ENCODE results near the gene KLRB1.
A peak's percentile ranks its signal among the peaks of the same experiment; 100 is the strongest.

The KLRB1 gene

DNA sequence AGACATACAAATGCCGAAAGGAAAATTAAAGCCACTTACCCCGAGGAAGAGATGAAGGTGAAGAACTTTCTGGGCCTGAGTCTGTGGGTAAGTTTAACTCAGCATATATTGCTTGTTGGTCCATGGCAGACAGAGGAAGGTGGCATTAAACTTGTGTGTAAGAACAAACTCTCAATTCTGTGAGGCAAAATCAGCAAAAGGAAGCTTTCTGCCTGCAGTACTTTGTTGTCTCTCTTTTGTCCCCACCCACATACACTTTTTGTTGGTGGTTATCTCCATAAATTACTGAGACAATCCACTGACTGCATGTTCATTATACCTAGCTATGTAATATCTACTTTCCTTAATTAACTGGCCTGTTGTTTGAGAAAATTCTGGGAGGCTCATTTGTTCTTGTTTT lies at the start of gene KLRB1:
TSS of gene KLRB1 (minus strand) at position 201 of the 400 bp plus-strand sequence. CDS start at position 124, 77 bp downstream.
- no peak for DNase-seq

DNA sequence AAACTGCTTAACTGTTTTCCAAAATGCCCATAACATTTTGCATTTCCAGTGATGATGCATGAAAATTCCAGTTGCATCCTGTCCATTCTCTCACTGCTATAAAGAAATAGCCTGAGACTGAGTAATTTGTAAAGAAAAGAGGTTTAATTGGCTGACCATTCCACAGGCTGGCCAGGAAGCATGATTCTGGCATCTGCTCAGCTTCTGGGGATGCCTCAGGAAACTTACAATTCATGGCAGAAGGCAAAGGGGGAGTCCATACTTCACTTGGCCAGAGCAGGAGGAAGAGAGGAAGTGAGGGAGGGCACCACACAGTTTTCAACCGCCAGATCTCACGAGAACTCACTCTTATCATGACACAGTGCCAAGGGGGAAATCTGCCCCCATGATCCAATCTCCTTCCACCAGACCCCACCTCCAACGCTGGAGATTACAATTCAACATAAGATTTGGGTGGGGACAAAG lies 43.6 kb upstream of the KLRB1 start:
- no peak for DNase-seq

DNA sequence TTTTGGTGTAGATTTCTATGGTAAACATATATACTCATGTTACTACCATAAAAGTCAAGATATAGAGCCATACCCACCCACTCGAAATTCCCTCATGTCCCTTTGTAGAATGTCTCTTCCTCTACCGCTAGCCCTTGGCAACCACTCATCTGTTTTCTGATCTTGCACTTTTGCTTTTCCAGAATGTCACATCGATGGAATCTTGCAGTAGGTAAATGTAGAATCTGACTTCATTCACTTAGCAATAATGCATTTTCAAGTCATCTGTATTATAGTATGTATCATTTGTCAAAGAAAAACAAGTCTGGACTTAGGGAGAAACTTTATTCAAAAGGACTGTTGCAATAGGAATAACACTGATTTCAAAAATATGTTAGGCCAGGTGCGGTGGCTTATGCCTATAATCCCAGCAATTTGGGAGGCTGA lies 42.4 kb upstream of the KLRB1 start:
- no peak for DNase-seq

DNA sequence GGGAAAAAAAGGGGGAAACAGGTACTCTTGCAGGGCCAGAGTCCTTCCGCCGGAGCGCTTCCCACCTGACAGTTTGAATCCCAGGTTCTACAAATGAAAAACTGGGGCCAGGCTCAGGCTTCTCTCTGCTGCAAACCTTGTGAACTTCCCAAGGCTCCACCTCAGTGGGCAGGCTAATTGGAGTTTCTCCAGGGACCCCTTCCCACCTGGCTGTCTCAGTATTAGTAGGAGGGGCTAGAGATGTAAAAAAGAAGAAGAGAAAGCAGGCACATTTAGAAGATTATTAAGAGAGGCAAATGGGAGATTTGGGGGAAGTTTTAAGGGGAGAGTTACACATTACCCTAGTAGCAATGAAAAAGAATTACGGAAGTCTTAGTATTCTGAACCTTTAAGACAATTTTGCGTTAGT lies 41.8 kb upstream of the KLRB1 start:
- no peak for DNase-seq

DNA sequence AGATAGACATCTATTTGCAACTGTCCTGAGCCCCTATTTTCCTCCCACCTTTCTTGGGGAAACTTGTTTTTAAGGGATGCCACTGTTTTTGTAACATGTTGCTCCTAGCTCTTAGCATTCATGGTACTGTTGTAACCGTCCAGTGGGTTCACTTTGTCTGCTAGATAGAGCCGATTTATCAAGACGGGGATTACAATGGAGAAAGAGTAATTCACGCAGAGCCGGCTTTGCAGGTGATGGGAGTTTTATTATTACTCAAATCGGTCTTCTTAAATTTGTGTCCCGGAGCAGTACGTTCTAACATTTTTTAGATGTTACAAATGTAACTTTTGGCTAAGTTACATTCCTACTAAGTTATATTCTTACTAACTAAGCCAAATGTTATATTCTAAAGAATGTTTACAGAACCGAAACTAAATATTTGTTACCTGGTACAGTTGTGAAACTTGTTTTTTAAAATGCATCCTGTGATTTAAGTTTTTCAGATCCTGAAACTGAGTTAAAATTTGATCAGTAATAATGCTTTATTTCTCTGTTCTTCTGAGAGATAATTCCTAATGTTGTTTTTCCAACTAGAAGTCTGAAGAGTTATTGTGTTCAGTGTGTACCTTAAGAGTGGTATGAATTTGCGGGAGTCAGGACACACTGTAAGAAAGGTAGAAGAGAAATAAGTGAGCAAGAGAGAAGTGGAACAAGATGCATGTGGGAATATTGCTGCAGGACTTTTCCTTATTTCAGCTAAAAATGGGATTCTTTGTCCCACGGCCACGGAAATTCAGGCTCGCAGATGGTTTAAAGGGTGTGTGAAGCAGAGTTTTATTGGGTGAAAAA lies 41.2 kb upstream of the KLRB1 start:
- DNase-seq, result no peak

DNA sequence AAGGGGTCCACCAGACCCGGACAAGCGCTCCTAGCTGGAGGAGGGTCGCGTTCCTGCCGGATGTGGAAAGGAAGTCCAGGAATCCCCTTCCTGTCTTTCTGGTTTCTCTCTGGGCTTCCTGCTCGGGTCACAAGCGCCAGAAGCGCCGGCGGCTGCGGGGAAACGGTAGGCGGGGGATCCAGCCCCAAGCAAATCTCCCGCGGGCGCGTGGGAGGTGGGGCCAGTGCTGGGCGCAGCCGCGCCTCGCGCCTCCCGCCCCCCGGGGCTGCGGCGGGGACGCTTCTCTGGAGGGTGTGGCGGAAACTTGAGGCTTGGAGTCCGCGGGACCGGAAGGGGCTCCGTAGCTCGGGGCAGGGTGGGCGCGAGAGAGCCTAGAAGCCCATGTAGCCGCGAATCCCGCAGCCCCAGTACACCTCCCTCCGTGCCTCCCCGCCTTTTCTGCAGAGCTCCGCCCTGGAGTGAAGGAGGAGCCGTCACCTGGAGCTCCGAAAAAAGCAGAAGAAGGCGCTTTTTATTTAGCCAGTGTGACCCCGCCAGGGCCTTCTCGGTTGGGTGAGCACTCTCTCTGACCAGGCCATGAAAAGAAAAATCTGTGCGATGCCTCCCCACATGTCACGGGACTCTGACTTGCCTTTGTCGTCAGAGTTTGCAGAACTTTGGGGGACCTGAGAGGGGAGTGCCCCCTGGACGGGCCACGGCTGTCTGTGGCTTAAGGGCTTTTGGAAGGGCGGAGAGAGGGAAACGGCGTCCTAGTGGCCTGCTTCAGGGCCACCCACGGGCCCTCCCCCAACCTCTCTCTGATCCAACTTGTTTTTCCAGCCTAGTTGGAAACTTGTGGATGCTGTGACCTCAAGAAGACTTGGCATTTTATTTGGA lies 40.3 kb upstream of the KLRB1 start:
- DNase-seq, result peak; percentile 77 to 91

DNA sequence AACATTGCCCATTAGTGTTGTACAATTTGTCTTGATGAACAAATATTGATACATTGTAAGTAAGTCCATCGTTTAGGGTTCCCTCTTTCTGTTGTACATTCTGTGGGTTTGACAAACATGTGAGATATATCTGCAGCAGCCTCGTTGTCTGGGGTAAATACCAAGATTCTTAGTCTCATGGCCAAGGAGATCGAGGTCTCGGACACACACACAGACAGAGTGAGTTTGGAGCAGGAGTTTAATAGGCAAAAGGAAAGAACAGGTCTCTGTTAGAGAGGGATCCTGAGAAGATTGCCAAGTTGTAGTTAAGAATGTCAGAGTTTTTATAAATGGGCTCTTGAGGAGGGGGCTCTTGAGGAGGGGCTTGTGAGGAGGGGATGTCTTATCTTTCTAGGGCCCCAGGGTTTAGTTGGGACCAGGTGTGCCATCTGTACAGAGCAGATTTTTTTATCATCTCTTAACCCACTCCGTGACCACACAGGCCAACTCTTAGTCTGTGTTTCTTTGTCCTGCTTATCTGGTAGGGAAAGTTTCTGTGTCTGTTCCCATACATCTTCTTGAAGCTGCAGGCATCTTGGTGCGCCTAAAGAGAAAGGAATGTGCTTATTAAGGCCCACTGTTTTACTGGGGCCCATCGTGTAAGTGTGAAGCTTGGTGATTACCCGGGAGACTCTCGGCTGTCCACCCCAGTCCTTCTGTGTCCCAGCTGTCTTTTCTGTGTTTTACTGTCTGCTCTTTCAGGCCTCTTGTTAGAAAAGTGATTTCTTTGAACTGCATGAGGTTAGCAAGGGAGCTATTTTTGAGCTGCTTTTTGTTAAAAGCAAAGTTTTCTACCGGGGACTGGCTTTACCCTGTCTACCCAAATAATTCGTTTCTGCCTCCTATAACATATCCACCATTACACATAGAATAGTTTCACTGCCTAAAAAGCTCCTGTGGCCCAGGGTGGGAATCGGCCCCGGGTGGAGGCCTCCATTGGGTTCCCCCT lies 39.4 kb upstream of the KLRB1 start:
- DNase-seq, result no peak

DNA sequence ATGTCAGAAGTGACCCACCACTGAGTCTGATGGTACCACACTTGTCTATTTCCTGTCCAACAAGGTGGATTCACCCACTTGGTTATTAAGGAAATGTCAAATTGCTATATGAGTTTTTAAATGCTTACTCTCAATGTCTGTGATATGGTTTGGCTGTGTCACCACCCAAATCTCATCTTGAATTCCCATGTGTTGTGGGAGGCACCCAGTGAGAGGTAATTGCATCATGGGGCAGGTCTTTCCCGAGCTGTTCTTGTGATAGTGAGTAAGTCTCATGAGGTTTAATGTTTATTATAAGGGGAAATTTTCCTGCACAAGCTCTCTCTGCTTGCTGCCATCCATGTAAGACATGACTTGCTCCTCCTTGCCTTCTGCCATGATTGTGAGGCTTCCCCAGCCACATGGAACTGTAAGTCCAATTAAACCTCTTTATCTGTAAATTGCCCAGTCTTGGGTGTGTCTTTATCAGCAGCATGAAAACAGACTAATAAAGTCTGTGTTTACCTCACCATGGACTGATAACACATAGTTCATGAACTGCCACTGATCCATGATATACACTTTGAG lies 37.4 kb upstream of the KLRB1 start:
- peak in 1 of 2 experiments; percentile 41 for DNase-seq

DNA sequence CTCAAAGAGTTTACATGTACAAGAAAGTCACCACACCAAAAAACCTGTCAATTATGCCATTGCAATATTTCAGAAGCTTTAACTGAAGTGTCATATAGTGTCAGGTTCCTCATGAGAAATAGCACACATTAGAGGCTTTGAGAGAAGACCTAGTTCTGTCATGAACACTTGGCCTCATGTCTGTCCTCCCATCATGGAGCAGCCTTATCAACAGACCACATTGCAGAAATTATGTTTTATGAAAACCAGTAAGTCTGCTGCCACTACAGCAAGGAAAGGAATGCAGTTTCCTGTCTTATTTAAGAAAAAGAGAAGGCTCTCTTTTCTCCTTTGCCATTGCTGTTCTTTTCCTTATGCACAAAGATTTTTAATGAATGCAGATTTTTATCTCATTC lies 35.5 kb upstream of the KLRB1 start:
- no peak for DNase-seq

DNA sequence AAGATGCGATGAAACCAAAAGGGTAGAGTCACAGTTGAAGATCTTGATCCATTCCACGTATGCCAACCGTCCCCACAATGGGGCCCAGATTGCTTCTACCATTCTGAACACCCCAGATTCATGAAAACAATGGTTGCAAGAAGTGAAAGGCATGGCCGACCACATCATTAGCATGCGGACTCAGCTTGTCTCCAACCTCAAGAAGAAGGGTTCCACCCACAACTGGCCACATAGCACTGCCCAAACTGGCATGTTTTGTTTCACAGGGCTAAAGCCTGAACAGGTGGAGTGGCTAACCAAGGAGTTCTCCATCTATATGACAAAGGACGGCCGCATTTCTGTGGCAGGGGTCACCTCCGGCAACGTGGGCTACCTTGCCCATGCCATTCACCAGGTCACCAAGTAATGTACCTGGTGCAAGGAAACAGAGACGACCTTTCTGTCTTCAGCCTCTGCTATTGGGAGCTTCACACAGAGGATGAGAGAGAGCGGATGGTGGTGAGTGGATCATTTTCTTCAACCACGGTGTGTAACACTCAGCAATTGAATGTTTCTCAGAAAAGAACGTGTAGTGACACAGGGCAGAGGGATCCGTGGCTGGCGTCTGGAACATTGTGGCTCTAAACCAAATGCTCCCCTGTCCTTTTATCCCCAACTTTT lies 35.0 kb upstream of the KLRB1 start:
- DNase-seq, result no peak

DNA sequence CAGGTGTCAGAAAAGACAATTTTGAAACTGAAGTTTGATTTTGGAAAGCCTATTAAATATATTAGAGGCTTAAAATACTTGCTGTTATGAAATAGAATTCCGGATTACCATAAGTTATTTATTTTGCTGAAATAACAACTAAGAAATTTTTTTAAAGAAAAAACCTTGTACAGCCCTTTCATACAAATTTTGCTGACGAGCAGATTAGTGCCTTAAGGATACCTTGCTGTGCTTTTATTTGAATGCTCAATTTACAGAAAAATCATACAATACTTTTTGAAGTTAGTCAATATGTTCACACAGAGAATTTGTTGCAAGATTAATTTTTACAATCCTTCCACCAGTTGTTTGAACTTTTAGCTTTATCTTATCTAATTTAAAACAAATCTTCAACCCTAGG lies 32.3 kb upstream of the KLRB1 start:
- no peak for DNase-seq

DNA sequence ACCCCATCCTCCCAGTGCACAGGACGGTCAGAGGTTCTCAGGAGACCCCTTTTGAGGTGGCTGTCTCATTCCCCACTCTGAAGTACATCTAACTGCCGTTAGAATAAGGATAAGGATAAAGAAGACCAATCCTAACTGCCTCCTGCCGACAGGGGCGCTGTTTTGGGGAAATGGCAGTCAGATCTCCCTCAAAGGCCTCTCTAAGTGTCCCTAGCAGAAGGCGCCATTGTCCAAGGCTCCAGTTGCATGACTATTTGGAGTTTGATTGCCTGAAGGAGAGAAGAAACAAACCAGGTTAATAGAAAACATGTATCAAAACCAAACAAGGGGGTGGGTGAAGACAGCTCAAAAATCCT lies 29.1 kb upstream of the KLRB1 start:
- DNase-seq, result no peak

DNA sequence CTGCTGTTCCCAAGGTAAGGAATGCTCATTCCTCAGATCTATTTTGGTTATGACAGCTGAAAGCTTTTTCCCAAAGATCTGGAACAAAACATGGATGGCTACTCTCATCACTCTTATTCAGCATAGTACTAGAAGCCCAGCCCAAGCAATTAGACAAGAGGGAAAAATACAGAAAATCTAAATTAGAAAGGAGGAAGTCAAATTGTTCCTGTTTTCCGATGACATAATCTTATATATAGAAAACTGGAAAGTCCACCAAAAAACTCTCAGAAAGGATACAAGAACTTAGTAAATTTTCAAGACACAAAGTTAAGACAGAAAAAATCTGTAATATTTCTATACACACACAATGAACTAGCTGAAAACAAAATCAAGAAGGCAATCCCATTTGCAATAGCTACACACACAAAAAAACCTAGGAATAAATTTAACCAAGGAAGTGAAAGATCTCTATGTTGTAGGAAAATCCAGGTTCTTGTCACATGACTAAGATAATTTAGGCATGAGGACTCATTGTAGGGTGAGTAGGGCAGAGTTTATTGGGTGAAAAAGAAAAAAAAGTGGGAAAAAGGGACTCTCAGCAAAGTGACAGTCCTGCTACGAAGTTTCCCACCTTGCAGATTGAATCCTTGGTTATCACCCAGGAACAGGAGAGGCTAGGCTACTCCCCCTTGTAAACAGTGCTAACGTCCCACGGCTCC lies 28.6 kb upstream of the KLRB1 start:
- DNase-seq, result no peak

DNA sequence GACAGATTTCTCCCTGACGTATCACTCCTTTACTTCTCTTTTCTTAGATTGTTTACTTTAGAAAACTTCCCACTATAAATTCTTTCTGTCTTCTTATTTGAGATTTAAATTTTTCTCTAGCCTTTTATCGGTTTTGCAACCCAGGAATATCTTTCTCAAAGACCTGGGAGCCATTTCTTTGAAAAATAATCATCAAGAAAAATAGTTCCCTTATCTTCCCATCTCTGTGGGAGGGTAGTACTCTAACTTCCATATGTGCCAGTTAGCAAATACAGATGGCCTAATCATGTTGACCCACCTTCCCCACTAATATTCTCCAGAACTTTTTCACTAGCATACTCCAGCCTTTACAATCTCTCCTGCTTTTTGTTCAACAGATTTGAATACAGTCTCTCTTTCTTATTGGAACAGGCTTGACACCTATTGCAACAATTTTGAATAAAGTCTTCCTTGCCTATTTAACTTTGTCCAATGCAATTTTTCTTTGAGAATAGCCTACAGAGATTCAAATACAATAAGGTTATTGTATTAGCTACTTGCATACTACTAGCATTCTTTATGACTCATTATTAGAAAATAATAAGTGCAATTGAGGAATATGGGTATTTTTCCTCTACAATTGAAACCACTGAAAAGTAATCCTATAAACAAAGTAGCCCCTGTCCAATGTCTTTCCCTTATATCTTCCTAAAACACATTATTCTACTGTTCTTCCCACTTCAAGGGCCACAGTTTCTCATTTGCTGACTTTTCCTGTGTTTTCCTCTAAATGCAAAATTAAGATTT lies 27.4 kb upstream of the KLRB1 start:
- no peak for DNase-seq

DNA sequence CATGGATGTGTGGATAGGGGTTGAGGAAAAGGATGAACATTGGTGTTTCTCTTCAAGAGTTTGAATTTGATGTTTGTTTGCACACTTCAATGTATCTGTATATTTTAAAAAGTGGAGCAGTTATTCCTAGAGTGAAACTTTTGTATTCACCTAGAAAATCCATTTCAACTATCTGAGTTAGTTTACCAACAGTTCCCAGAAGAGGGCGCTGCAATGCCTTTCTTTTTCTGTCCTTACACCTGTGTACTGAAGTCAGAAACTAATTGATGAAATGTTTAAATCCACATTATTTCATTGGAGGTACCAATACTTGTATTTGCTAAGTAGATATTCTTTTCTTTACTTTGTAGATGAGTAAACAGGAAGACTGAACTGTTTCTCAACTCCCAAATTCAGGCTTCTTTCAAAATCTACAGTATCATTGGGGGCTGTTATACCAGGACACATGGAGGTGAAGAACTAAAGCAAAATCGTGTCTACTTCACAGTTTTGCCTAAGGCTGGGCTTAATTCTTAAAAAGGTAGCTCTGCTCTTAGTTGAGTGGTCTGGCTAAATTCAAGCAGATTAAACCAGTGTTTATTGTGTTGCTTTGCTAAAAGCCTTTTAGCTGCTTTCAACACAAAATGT lies 26.6 kb upstream of the KLRB1 start:
- DNase-seq, result peak; percentile 67

DNA sequence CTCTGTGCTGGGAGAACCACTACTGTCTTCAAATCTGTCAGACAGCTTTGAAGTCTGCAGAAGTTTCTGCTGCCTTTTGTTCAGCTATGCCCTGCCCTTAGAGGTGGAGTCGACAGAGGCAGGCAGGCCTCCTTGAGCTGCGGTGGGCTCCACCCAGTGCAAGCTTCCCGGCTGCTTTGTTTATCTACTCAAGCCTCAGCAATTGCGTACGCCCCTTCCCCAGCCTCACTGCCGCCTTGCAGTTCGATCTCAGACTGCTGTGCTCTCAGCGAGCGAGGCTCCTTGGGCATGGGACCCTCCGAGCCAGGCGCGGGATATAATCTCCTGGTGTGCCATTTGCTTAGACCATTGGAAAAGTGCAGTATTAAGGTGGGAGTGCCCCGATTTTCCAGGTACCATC lies 25.1 kb upstream of the KLRB1 start:
- no peak for DNase-seq

DNA sequence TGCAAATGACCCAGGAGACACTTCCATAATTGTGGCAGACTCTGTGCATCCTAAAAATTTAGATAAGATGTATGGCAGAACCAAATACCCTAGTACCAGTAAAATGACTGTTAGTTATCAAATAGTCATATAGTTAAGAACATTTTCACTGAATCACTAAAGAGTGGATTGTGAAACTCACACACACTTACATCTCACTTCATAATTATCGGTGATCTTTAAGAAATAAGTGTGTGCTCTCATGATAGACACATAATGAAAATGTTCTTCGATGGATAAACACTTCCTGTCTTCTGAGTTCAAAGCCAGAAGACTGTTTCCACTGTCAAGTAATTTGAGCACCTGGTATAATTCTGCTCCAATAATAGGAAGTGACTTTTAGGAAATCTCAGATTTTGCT lies 19.1 kb upstream of the KLRB1 start:
- DNase-seq, result no peak

DNA sequence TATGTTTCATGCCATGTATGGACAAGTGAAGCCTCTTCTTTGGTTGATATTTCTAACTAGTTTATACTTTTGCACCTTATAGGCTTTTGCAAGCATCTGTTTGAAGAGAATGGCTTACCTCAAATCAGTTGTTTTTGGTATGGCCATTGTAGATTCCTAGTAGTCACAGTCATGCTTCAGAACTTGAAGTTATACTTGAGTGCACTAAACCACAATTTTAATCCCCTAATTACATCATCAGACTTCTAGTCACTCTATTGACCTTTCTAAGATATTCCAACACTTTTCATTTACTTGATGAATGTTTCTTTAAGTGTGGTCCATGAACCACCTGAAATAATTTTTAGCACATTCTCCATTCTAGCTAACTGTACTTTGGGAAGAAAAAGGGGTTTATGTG lies 18.6 kb upstream of the KLRB1 start:
- DNase-seq, result no peak

DNA sequence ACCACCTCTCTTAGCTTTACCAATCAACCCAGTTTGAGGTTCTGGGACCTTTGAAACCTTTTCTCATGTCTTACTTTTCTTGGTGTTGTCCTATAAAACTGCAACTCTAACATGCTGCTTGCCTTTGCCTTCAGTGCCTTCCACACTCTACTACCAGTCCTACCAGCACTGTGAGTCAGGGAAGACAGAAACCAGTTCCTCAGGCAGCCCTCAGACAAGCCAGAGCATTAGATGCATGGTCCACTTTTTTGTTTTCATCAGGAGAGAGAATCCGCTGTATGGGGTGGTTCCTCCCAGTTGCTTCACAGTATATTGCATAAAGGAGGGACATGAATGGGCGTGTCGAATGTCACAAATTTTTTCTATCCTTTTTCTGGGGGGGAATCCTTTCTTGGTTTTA lies 17.3 kb upstream of the KLRB1 start:
- DNase-seq, result no peak
